HCT116 (cell line): ENCODE results near the gene MYO5C. TPM values are rescaled to one million over a fixed set of nuclear protein-coding genes. Genes with fewer than 3 reads are reported as not detected.

Experiments used
- ATAC-seq: fragments of 200-7000 bp; cut with Tn5 transposase; 2 replicates; pipeline ENCODE4 v1.9.1; 2020; ENCODE audit warnings: mild to moderate bottlenecking, moderate library complexity
- Bru-seq: library from RNA; stranded (reverse); fragments of 400-500 nt; gene quantifications from one replicate; lab custom pipeline; 2021; lab: Mats Ljungman, UMichigan
- BruChase-seq, 2 experiments: library from RNA; stranded (reverse); fragments of 400-500 nt; gene quantifications; one replicate each; lab custom pipeline; 2021; lab: Mats Ljungman, UMichigan
- BruUV-seq: library from RNA; stranded (reverse); fragments of 400-500 nt; replicated peaks from 2 replicates; lab custom pipeline; 2021; lab: Mats Ljungman, UMichigan
- CTCF ChIA-PET: fragments of 300-600 bp; sonication (Branson Sonifier 250); formaldehyde crosslinking; loops from one replicate; lab custom pipeline; 2021; ENCODE audit warnings: antibody characterized with exemption; lab: Charles Lee
- POLR2A ChIA-PET: fragments of 300-600, 350-600 bp; sonication (Branson Sonifier 250); formaldehyde crosslinking; loops from one replicate; lab custom pipeline; 2021; ENCODE audit warnings: antibody characterized with exemption; lab: Charles Lee
- RAD21 ChIA-PET, 2 experiments: fragments of 300-600 bp; sonication (Branson Sonifier 250); formaldehyde crosslinking; loops; one replicate each; lab custom pipeline; 2023; ENCODE audit warnings: low total read pairs in 2 of 2; ENCODE audit not compliant: uncharacterized antibody in 2 of 2, unreplicated experiment in 2 of 2, low non-redundant PET in 1 of 2; lab: Charles Lee
- DNase-seq: peaks from one replicate; pipeline ENCODE4 v3.0.0-alpha.2; 2010; ENCODE audit warnings: low read depth, low spot score
- H2AFZ ChIP-seq: fragments of 200-600 bp; shearing (Covaris generic), sonication (generic); 2 replicates; pipeline ENCODE4 v1.6.1; 2017; ENCODE audit warnings: low read depth, mixed run types, mixed read lengths, antibody characterized with exemption, low read length; ENCODE audit not compliant: poor library complexity, severe bottlenecking
- H3K27ac ChIP-seq: 2 replicates; pipeline ENCODE4 v1.5.1; 2012; ENCODE audit warnings: low read depth, low read length
- H3K27me3 ChIP-seq: fragments of 200-600 bp; sonication (generic); 2 replicates; pipeline ENCODE4 v1.6.1; 2016; ENCODE audit warnings: mixed run types, low read length, mixed read lengths; ENCODE audit not compliant: insufficient read depth
- H3K36me3 ChIP-seq, 2 experiments: fragments of 200-500 bp in 1 of 2; fragments of 200-600 bp in 1 of 2; sonication (Bioruptor generic) in 1 of 2; sonication (generic) in 1 of 2; 2 replicates each; pipeline versions ENCODE4 v1.5.1 to v1.6.1; 2014 to 2016; ENCODE audit warnings: low read length in 2 of 2, inconsistent platforms in 1 of 2, mixed read lengths in 1 of 2, mixed run types in 1 of 2; ENCODE audit not compliant: insufficient read depth in 2 of 2, control insufficient read depth in 1 of 2
- H3K4me1 ChIP-seq, 2 experiments: fragments of 200-600 bp in 1 of 2; sonication (generic) in 1 of 2; 2 replicates each; pipeline versions ENCODE4 v1.5.1 to v1.6.1; 2012 to 2017; ENCODE audit warnings: low read length in 2 of 2, inconsistent platforms in 1 of 2, mild to moderate bottlenecking in 1 of 2, mixed read lengths in 1 of 2, mixed run types in 1 of 2, moderate library complexity in 1 of 2; ENCODE audit not compliant: insufficient read depth in 2 of 2, control insufficient read depth in 1 of 2
- H3K4me2 ChIP-seq: fragments of 200-600 bp; sonication (generic); 2 replicates; pipeline ENCODE4 v1.6.1; 2017; ENCODE audit warnings: mixed run types, low read length, mixed read lengths
- H3K4me3 ChIP-seq, 2 experiments: fragments of 200-600 bp in 1 of 2; sonication (generic) in 1 of 2; replicated peaks in 1 of 2; 2 replicates each; pipeline ENCODE4 v1.5.1; 2011 to 2016; ENCODE audit warnings: low read length in 2 of 2, control low read depth in 1 of 2, low read depth in 1 of 2, mild to moderate bottlenecking in 1 of 2, mixed read lengths in 1 of 2, mixed run types in 1 of 2
- H3K79me2 ChIP-seq: fragments of 200-600 bp; sonication (generic); 2 replicates; pipeline ENCODE4 v1.6.1; 2017; ENCODE audit warnings: mild to moderate bottlenecking, mixed run types, low read length, moderate library complexity, mixed read lengths; ENCODE audit not compliant: insufficient read depth
- H3K9ac ChIP-seq: fragments of 200-600 bp; sonication (generic); 2 replicates; pipeline ENCODE4 v1.6.1; 2016; ENCODE audit warnings: low read length, mixed read lengths
- H3K9me2 ChIP-seq: fragments of 200-600 bp; sonication (generic), shearing (Covaris generic); 2 replicates; pipeline ENCODE4 v1.6.1; 2017; ENCODE audit warnings: mixed run types, mild to moderate bottlenecking, moderate library complexity; ENCODE audit not compliant: insufficient read depth
- H3K9me3 ChIP-seq, 2 experiments: fragments of 200-500 bp in 1 of 2; fragments of 200-600 bp in 1 of 2; sonication (Bioruptor generic) in 1 of 2; sonication (generic) in 1 of 2; 2 replicates each; pipeline ENCODE4 v1.6.1; 2014 to 2017; ENCODE audit warnings: low read length in 2 of 2, mixed read lengths in 2 of 2, inconsistent platforms in 1 of 2, low read depth in 1 of 2, mild to moderate bottlenecking in 1 of 2, mixed run types in 1 of 2, moderate library complexity in 1 of 2; ENCODE audit not compliant: control insufficient read depth in 1 of 2, insufficient read depth in 1 of 2
- H4K20me1 ChIP-seq: fragments of 200-600 bp; sonication (generic), shearing (Covaris generic); 2 replicates; pipeline ENCODE4 v1.6.1; 2017; ENCODE audit warnings: mixed run types, mild to moderate bottlenecking, moderate library complexity; ENCODE audit not compliant: insufficient read depth
- EGR1 ChIP-seq: IDR thresholded peaks from 2 replicates; pipeline ENCODE4 v1.6.1; 2012; ENCODE audit warnings: low read depth
- ELF1 ChIP-seq: IDR thresholded peaks from 2 replicates; pipeline ENCODE4 v1.6.1; 2012; ENCODE audit warnings: low read depth, borderline replicate concordance
- EZH2phosphoT487 ChIP-seq: fragments of 200-600 bp; IDR thresholded peaks from 2 replicates; pipeline ENCODE4 v1.6.1; 2018; ENCODE audit warnings: antibody characterized with exemption, borderline replicate concordance
- FOSL1 ChIP-seq: IDR thresholded peaks from 2 replicates; pipeline ENCODE4 v1.6.1; 2012; ENCODE audit warnings: low read depth
- JUND ChIP-seq: IDR thresholded peaks from 2 replicates; pipeline ENCODE4 v1.6.1; 2012
- POLR2A ChIP-seq: IDR thresholded peaks from 2 replicates; pipeline ENCODE4 v1.7.0; 2011; ENCODE audit warnings: borderline replicate concordance; ENCODE audit not compliant: insufficient read depth, insufficient read length; ENCODE audit errors: extremely low read depth
- RAD21 ChIP-seq: IDR thresholded peaks from 2 replicates; pipeline ENCODE4 v1.6.1; 2012; ENCODE audit warnings: low read depth, mild to moderate bottlenecking
- SIN3A ChIP-seq: IDR thresholded peaks from 2 replicates; pipeline ENCODE4 v1.6.1; 2012; ENCODE audit warnings: low read depth
- SP1 ChIP-seq: IDR thresholded peaks from 2 replicates; pipeline ENCODE4 v1.6.1; 2012; ENCODE audit warnings: low read depth
- SRF ChIP-seq: IDR thresholded peaks from 2 replicates; pipeline ENCODE4 v1.6.1; 2012; ENCODE audit warnings: low read depth
- TCF7L2 ChIP-seq: IDR thresholded peaks from 2 replicates; pipeline ENCODE4 v1.7.0; 2011; ENCODE audit warnings: borderline replicate concordance, inconsistent platforms; ENCODE audit not compliant: insufficient read depth, insufficient read length; ENCODE audit errors: extremely low read depth
- intact Hi-C: fragments of 100-400 bp; cut with micrococcal nuclease; formaldehyde crosslinking; loops from 2 replicates; pipeline ENCODE4 v1.10.0; 2022
- long read RNA-seq: library from polyadenylated mRNA; unstranded; transcript quantifications from one replicate; pipeline ENCODE4 v2.0.0, GENCODE V29; 2021; ENCODE audit not compliant: unreplicated experiment
- polyA plus RNA-seq: library from polyadenylated mRNA; unstranded; fragments of >200 nt; gene quantifications from 2 replicates; pipeline ENCODE4 v1.2.1, GENCODE V29; 2012; ENCODE audit warnings: missing spikeins
- total RNA-seq: library from RNA; stranded (reverse); gene quantifications from one replicate; pipeline ENCODE4 v1.2.1, GENCODE V29; 2021; ENCODE audit not compliant: unreplicated experiment
- TF ChIP-seq, protein P1 (sequence below), 3 experiments: fragments of 200-600 bp in 1 of 3; sonication (generic) in 1 of 3; IDR thresholded peaks in 2 of 3; conservative IDR thresholded peaks in 1 of 3; 2 replicates each; pipeline ENCODE4 v1.5.1; 2012 to 2017; ENCODE audit warnings: low read depth in 2 of 3, low read length in 2 of 3, antibody characterized with exemption in 1 of 3, borderline replicate concordance in 1 of 3, control low read depth in 1 of 3, mild to moderate bottlenecking in 1 of 3, mixed read lengths in 1 of 3, mixed run types in 1 of 3, moderate library complexity in 1 of 3; ENCODE audit not compliant: insufficient read depth in 1 of 3
- TF ChIP-seq, protein P2 (sequence below): IDR thresholded peaks from 2 replicates; pipeline ENCODE4 v1.6.1; 2012
- TF ChIP-seq, protein P3 (sequence below): IDR thresholded peaks from 2 replicates; pipeline ENCODE4 v1.6.1; 2012

The MYO5C gene, protein sequence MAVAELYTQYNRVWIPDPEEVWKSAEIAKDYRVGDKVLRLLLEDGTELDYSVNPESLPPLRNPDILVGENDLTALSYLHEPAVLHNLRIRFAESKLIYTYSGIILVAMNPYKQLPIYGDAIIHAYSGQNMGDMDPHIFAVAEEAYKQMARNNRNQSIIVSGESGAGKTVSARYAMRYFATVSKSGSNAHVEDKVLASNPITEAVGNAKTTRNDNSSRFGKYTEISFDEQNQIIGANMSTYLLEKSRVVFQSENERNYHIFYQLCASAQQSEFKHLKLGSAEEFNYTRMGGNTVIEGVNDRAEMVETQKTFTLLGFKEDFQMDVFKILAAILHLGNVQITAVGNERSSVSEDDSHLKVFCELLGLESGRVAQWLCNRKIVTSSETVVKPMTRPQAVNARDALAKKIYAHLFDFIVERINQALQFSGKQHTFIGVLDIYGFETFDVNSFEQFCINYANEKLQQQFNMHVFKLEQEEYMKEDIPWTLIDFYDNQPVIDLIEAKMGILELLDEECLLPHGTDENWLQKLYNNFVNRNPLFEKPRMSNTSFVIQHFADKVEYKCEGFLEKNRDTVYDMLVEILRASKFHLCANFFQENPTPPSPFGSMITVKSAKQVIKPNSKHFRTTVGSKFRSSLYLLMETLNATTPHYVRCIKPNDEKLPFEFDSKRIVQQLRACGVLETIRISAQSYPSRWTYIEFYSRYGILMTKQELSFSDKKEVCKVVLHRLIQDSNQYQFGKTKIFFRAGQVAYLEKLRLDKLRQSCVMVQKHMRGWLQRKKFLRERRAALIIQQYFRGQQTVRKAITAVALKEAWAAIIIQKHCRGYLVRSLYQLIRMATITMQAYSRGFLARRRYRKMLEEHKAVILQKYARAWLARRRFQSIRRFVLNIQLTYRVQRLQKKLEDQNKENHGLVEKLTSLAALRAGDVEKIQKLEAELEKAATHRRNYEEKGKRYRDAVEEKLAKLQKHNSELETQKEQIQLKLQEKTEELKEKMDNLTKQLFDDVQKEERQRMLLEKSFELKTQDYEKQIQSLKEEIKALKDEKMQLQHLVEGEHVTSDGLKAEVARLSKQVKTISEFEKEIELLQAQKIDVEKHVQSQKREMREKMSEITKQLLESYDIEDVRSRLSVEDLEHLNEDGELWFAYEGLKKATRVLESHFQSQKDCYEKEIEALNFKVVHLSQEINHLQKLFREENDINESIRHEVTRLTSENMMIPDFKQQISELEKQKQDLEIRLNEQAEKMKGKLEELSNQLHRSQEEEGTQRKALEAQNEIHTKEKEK (N-terminal part only)
- total RNA-seq (34.0 TPM), Bru-seq, nascent RNA (percentile 81 among the genes with signal in this experiment), BruChase-seq, experiment 1, labeled RNA remaining after a 6-hour chase (percentile 80 among the genes with signal in this experiment), BruChase-seq, experiment 2, labeled RNA remaining after a 2-hour chase (percentile 82 among the genes with signal in this experiment)
- 12.2 and 13.5 TPM in 2 replicates for polyA plus RNA-seq
- long read RNA-seq, full-length matches to known transcripts = 9 of 48 reads
- long read RNA-seq, partial matches to known transcripts = 29 of 48 reads
- long read RNA-seq, other reads (novel, unspliced or antisense) = 10 of 48 reads

DNA sequence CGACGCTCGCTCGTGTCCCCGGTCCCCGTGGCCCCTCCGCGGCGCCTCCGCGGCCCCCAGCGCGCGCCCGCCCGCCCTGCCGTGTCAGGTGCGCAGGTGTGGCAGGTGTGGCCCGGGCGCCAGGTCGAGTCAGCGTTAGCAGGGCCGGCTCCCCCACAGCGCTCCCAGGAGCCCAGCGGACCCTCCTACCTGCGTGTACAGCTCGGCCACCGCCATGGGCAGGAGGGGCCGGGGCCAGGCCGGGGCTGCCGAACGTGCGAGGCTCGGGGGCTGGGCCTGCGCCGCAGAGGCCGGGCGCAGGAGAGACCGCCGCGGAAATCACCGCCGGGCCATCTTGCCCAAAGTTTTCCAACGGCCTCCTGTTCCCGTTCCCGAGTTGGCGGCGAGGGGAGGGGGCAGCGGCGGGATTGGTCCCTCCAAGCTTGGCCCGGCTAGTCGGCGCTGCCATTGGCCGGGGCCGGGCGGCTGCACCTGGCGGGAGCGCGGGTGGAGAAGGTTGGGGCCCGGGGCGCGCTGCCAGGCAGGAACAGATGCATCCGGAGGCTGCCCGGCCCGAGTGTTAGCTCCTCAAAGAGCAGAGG, at the start of gene MYO5C:
Gene MYO5C, minus strand, starts transcription at position 384 of the 581 bp plus-strand sequence. Its CDS starts 168 bp downstream, at position 216.
- Histone ChIP-seq H3K4me1 (peaks cover 5 to 18% of the 10 kb centered on the region in 2 experiments; a peak in 3 of 4 replicates), H3K4me3 (peak within 1 kb of the TSS; percentile 73 to 82), H3K9ac (peak within 1 kb of the TSS; percentile 85), H4K20me1 (no peaks in the 10 kb centered on the region), H3K36me3 (no peaks in the 10 kb centered on the region; a peak in 1 of 4 replicates), H3K27me3 (no peaks in the 10 kb centered on the region), H3K4me2 (peak within 1 kb of the TSS; percentile 94), H3K79me2 (peaks cover 41% of the 10 kb centered on the region; the same call in 1 of the 2 replicates), H3K9me2 (no peaks in the 10 kb centered on the region), H3K27ac (peak within 1 kb of the TSS; percentile 62; the same call in 1 of the 2 replicates), H3K9me3 (no peaks in the 10 kb centered on the region), H2AFZ (peak within 1 kb of the TSS; percentile 84)
- peak; percentile 64 for DNase-seq
- peak; percentile 97 for ATAC-seq
- CTCF ChIA-PET = no interaction called here
- POLR2A ChIA-PET = interaction anchor here (0.9 to 1.0 kb wide), 2 partner anchors 16 to 387 kb away, joined by 3 read pairs; no protein-coding TSS in a partner anchor
- intact Hi-C loops = loop anchor here (5.0 kb wide), 1 partner anchor 38 kb away; no protein-coding TSS in a partner anchor
- RAD21 ChIA-PET = no interaction called here
- no TSS peak for BruUV-seq
- TF ChIP-seq SRF = no peak
- TF ChIP-seq POLR2A = peak; percentile 47
- TF ChIP-seq JUND = no peak
- no peak for TF ChIP-seq EGR1
- TF ChIP-seq, protein P1, sequence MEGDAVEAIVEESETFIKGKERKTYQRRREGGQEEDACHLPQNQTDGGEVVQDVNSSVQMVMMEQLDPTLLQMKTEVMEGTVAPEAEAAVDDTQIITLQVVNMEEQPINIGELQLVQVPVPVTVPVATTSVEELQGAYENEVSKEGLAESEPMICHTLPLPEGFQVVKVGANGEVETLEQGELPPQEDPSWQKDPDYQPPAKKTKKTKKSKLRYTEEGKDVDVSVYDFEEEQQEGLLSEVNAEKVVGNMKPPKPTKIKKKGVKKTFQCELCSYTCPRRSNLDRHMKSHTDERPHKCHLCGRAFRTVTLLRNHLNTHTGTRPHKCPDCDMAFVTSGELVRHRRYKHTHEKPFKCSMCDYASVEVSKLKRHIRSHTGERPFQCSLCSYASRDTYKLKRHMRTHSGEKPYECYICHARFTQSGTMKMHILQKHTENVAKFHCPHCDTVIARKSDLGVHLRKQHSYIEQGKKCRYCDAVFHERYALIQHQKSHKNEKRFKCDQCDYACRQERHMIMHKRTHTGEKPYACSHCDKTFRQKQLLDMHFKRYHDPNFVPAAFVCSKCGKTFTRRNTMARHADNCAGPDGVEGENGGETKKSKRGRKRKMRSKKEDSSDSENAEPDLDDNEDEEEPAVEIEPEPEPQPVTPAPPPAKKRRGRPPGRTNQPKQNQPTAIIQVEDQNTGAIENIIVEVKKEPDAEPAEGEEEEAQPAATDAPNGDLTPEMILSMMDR (IDR thresholded peaks at IDR 0.05 in 2 of 3, conservative IDR thresholded peaks at IDR 0.05 in 1 of 3; ENCODE audit: borderline replicate concordance in 1 of 3, insufficient read depth in 1 of 3, low read depth in 2 of 3, low read length in 2 of 3) = no peak
- TF ChIP-seq EZH2phosphoT487 = no peak
- TF ChIP-seq, protein P2, sequence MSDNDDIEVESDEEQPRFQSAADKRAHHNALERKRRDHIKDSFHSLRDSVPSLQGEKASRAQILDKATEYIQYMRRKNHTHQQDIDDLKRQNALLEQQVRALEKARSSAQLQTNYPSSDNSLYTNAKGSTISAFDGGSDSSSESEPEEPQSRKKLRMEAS = peak; percentile 53
- no peak for TF ChIP-seq RAD21
- TF ChIP-seq ELF1 = no peak
- TF ChIP-seq SP1 = peak; percentile 67
- no peak for TF ChIP-seq FOSL1
- peak; percentile 18 for TF ChIP-seq TCF7L2
- TF ChIP-seq SIN3A = peak; percentile 56; the same call in 1 of the 2 replicates
- TF ChIP-seq, protein P3, sequence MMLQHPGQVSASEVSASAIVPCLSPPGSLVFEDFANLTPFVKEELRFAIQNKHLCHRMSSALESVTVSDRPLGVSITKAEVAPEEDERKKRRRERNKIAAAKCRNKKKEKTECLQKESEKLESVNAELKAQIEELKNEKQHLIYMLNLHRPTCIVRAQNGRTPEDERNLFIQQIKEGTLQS = no peak
